Left cardiac atrium (tissue), 4 donors: ENCODE data around the gene THRB. TPM values are rescaled to one million over a fixed set of nuclear protein-coding genes. Genes with fewer than 3 reads are reported as not detected.

Experiments used
- ATAC-seq, 2 donors: fragments of 200-7000 bp; cut with Tn5 transposase; one replicate each; pipeline ENCODE4 v1.9.1; 2020; ENCODE audit warnings: mild to moderate bottlenecking in 2 of 2, moderate library complexity in 2 of 2
- DNase-seq: peaks from one replicate; pipeline ENCODE4 v3.0.0-alpha.2; 2020
- intact Hi-C, 2 donors: fragments of 100-400 bp; cut with DNase I; formaldehyde crosslinking; loops; one replicate each; pipeline versions ENCODE4 v1.14.1 to v1.15.1; 2022 to 2023
- total RNA-seq, 2 donors: library from RNA; stranded (reverse); fragmentation: NEBNext Ultra II Directional; extraction: Animal tissue kit (Norgen Biotek cat#: 25700); gene quantifications; one replicate each; pipeline ENCODE4 v1.2.1, GENCODE V29; 2021
- donor health status: DM: no; HTN: yes; CAD: no.
- donor health status: DM: no; HTN: yes; CAD: no; lungs with severe emphysema.
- donor health status: DM: yes; HTN: yes; CAD: no.
- donor health status: Dilated cardiomyopathy.

THRB gene
- total RNA-seq, 2 donors from 2014 or later = 8.3 to 15.4 TPM

DNA sequence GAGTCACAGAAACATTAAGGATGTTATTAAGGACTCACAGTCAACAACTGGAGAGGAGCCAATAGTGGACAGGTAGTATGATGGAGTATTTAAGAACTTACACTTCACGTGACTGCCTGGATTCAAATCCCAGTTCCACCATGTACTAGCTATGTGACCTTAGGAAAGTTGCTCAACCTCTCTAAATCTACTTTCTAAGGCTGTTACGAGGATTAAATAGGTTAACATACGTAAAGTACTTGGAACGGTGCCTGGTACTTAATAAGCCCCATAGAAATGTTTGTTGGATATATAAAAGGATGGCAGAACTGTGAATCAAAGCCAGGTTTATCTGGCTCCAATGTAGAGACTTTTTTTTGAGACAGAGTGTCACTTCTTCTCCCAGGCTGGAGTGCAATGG lies 24.4 kb downstream of the THRB start:
- ATAC-seq (no peak), DNase-seq (no peak)
- intact Hi-C loops = no loop called here

DNA sequence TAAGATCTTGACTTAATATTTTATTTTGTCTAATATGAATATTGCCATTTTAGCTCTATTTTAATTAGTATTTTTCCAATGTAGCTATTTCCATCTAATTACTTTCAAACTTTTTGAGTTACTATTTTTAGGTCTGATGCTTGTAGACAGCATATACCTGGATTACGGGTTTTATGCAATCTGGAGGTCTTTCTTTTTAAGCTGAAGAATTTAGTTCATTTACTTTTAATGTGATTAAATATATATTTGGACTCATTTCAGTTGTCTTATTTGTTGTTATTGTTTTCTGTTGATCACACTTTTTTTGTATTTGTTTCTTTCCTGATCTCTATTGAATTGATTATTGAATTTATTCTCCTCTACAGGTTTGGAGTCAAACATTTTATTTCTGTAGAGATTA lies 30.3 kb downstream of the THRB start:
- no peak for ATAC-seq
- intact Hi-C loops = no loop called here
- no peak for DNase-seq

DNA sequence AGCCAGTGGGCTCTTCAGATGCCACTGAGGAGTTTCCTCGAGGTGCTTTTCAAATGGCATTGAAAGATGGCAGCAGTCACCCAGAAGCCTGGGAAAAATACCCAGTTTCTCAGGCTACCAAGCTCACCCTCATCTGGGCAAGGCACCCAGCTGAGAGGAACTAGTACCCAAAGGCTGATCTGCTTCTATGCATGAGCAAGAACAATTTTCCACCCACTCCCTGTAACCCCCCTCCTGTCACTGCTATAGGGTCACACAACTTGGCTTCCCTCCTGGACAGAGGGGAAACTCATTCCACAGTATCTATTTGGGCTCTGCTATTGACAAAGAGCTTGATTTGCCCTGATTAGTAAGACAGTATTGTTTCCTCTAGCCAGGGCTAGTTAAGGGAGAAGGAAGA lies 31.9 kb downstream of the THRB start:
- intact Hi-C loops = no loop called here
- no peak for DNase-seq
- no peak for ATAC-seq

DNA sequence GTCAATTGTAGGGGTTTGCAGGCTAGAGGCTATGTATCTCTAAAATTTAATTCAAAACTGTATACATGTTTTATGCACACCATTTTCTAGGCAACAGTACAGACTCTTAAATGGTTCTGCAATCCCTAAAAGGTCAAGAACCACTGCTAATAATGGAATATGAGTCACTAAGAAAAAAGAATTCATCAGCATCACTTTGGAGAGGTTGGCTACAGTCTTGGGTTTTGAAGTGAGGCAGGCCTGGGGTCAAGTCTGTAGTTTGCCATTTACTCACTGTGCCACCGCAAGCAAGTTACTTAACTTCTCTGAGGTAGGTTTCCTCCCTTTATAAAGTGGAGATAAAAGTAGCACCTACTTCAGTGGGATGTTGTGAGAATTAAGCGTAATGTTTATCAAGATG lies 33.7 kb downstream of the THRB start:
- peak in 1 of 2 donors; percentile 70 for ATAC-seq
- intact Hi-C loops = no loop called here
- DNase-seq = no peak

DNA sequence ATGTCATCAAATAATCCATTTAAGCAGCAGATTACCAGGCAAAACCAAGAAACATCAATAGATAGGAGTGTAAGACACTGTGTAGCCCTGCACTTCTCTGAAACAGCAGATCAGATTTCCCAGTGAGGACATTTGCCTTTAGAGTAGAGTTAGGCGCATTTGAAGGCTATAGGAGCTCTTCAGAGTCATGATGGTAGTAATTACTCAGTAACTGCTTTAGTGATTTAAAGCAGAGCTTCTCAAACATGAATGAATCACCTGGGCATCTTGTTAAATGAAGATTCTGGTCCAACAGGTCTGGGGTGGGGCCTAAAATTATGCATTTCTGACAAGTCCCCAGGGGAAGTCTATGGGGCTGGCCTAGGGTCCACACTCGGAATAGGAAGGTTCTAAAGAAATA lies 36.9 kb downstream of the THRB start:
- intact Hi-C loops = no loop called here
- DNase-seq = no peak

DNA sequence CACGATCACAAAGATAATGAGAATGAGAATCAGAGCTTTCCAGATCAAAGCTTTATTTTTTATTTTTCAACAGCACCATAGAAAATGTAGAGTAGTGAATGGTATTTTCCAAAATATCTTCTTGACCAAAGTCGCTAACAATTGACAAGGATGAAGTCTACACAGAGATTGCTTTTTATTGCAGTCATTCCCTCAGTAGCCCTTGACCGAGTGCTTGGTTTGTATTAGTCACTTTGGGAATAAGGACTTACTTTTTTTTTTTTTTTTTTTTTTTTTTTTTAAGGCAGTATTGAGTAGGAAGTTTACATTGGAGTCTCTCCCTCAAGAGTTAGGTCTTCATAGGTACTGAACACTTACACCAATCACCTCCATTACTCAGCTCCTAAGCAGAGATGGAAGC lies 39.8 kb downstream of the THRB start:
- no peak for ATAC-seq
- DNase-seq = no peak
- intact Hi-C loops = no loop called here

More for the DNA sequence above, 36.9 kb downstream of the THRB start:
- no peak for ATAC-seq

DNA sequence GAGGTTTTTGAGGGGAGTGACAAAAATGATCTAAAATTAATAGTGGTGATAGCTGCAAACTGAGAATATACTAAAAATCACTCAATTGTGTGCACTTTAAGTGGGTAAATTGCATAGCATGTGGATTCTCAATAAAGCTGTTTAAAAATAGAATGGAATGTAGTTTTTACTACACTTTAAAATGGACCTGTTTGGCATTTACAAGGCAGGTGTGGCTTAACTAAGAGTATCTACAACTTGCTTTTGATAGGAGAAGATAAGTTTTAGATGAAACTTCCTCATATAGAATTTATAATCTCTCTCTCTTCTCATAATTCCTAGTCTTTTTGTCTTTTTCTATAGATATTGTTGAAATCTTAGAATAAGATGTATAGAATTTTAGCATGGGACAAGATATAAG lies 40.3 kb downstream of the THRB start:
- intact Hi-C loops = no loop called here
- ATAC-seq = no peak
- no peak for DNase-seq

DNA sequence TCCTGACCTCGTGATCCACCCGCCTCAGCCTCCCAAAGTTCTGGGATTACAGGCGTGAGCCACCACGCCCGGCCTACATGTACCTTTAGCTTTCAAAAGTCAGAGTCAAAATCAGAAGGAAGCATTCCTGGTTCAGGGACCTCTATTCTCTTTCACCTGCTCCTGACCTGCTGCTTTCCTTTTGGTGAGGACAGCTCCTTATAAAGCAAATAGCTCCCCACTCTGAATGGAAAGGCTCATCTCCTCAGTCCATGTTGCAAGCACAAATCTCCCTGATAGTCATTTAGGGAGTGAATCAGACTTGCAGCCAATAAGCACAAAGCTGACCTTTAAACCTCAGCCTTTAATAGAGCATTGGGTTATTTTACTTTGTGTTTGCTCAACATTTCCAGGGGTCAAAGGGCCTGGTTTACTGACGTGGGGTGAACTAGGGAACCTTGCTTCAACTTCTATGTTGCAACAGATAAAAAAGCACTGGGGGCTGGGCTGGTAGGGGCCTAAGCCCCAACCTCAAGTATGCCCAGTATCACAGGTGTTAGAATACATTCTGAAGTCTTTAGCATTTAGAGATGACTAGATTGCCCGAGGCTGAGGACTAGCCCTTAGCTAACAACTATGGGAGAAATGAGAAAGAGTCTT lies 43.1 kb downstream of the THRB start:
- DNase-seq = no peak
- ATAC-seq = peak; percentile 15 to 26
- intact Hi-C loops = no loop called here

DNA sequence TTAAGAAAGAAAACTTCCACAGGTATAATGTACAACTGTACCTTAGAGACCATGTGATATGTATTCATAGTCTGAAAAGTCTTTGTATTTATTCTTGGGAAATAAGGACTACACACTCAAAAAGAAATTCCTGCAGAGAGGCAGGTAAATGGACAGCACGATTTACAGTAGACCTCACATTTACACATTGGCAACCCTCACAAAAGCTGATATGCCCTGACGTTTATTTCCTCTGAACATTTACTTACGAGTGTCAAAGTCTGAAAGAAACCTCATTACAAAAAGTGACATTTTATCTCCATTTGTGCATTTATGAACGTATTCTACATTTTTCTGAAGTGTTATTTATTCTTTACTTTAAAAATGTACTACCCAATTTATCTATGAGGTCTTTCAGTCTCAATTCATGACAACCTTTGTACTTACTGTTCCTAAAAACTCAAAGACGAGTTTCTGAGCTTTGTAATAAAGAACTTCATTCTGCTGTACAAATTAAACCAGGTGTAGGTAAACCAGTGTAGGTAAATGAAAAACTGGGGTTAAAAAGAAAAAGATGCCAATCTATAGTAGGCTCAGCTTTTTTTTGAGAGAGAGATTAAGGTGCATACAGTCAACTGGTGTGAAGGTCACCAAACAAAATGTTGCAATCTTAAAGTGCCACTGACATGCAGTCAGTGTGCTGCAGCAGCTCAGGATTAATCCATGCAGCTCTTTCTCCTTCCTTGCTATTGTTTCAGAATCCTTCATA lies 44.3 kb downstream of the THRB start:
- ATAC-seq (no peak), DNase-seq (no peak)
- intact Hi-C loops = no loop called here

DNA sequence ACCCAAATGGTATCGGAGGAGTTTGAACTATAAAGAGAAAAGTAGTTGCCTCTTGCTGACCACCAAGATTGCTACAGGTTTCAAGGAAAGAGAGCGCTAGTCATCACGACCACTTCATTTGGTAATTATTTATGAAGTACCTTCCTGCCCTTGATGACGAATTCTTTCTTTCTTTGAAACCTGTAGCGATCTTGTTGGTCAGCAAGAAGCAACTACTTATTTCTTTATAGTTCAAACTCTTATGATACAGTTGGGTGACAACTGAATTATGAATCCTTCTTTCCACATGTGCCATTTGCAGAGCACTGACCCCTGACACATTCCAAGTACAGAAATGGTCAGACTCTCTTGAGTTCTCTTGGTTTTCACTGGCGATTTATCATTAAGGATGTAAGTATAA lies 46.8 kb downstream of the THRB start:
- ATAC-seq = no peak
- intact Hi-C loops = no loop called here

DNA sequence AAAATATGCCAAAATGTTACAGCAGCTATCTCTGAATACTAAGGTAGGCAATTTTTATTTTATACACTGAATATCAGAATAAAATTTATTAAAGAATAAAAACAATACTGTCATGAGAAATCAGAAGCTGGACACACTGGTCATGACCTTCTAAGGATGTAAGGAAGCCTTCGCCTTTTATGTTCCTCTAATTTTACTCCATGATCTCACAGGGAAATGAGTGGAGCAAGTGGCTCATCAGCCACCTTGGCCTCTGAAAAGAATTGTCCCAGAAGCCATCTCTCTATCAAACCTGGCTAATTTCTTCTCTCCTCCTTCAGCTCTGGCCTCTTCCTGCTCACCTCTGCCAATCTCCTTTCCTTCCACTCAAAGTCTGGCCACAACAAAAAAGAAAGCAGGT lies 48.6 kb downstream of the THRB start:
- ATAC-seq (no peak), DNase-seq (no peak)
- intact Hi-C loops = no loop called here

More for the DNA sequence above, 46.8 kb downstream of the THRB start:
- DNase-seq = no peak

DNA sequence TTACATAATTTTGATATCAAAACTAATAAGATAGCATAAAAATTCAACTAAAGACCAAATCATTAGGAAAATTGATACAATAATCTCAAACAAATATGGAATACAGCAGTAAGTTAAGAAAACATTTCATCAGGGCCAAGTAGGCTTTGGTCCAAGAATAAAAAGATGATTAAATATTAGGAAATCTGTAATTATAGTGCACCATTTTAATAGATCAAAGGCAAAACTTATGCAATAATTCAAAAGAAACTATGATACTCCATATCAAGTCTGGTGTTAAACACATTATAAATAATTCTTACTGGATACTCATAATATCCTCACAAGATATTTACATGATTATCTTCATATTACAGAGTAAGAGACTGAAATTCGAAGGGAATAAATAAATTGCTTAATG lies 51.2 kb downstream of the THRB start:
- intact Hi-C loops = no loop called here

DNA sequence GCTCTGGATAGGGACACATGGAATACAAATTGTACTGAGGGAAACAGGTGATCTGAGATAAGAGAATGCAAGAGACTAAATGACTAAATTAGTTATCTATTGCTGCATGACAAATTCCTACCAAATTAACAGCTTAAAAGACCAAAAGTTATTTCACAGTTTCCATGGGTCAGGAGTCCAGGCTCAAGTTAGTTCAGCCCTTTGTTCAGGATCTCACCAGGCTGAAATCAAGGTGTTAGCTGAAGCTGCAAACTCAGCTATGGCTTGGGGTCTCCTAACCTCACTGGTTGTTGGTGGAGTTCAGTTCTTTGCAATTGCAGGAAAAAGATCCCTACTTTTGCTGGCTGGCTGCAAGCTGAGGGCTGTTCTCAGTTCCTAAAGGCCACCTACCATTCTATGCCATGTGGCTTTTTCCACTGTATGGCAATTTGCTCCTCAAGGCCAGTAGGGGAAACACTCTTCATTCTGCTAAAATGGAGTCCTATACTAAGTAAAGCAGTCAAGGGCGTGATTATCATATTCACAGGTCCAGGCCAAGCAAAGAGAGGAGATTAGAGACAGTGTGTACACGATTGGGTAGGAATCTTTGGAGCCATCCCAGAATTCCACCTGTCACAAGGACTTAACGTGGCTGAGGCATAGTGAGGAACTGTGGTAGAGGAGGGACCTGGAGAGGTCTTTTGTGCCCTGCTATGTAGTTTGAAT lies 53.7 kb downstream of the THRB start:
- DNase-seq (no peak), ATAC-seq (no peak)

More for the DNA sequence above, 51.2 kb downstream of the THRB start:
- no peak for ATAC-seq
- no peak for DNase-seq

DNA sequence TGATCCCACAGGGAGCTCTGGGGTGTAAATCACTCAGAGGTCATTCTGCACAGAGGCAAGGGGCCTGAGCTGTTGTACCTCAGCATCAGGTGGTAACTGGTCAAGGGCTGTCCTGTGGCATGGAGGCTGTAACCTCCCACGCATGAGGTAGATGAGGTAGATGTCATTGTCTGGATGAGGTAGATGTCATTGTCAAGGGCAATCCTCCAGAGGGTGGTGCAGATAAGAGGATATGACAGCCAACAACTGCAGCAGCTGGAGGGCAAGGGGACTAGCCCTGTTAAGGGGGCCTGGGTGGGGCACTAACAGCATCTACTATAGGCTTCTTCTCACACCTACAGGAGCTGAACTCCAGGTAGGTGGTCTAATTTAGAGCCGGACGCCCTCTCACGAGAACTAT lies 55.6 kb downstream of the THRB start:
- intact Hi-C loops = no loop called here
- DNase-seq (no peak), ATAC-seq (no peak)

More for the DNA sequence above, 53.7 kb downstream of the THRB start:
- intact Hi-C loops = no loop called here

DNA sequence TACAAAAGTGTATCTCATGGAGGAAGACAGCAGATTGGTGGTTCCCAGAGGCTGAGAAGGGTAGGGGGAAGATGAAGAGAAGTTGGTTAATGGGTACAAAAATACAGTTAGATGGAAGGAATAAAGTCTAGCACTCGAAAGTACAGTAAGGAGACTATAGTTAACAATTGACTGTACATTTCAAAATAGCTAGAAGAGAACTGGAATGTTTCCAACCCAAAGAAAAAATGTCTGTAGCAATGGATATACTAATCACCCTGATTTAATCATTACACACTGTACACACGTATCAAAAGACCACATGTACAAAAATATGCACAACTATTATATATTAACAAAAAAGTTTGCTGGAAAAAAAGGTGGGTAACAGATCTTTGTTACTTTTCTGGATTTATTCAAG lies 57.3 kb downstream of the THRB start:
- intact Hi-C loops = no loop called here
- DNase-seq = no peak
- ATAC-seq = no peak

DNA sequence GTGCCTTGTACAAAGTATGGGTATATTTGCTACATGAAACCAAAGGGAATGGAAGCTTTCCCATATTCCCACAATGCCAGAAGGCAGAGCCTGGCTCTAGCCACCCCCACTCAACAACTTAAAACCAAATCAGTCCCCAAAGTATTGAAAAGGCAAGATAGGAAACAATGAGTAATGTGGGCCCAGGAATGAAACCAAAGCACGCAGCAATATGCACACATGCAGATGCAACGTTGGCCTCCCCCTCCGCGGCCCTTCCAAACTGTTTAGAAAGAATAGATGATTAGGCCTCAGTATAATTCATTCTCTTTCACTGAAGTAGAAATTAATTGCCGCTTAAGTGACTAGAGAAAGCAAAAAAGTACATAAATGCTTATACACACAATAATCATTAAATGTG lies 59.1 kb downstream of the THRB start:
- no peak for ATAC-seq
- intact Hi-C loops = no loop called here
- no peak for DNase-seq

DNA sequence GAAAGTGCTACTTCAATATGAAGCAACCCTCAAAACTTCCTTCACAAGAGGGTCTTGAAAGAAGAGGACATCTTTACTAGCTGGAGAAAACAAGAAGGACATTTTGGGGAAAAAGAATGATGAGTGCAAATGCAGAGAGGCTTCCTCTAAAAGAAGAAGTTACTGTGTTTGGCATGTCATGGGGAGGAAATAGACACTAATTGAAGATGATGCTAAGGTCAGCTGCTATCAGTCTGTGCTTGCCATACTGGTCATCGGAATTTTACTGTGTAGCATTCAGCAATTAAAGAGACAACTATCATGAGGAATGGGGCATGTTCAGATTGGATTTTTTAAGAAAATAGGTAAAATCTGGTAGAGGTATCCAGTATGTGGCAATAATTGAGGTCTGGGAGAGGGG lies 60.0 kb downstream of the THRB start:
- no peak for DNase-seq
- intact Hi-C loops = no loop called here
- ATAC-seq = no peak

DNA sequence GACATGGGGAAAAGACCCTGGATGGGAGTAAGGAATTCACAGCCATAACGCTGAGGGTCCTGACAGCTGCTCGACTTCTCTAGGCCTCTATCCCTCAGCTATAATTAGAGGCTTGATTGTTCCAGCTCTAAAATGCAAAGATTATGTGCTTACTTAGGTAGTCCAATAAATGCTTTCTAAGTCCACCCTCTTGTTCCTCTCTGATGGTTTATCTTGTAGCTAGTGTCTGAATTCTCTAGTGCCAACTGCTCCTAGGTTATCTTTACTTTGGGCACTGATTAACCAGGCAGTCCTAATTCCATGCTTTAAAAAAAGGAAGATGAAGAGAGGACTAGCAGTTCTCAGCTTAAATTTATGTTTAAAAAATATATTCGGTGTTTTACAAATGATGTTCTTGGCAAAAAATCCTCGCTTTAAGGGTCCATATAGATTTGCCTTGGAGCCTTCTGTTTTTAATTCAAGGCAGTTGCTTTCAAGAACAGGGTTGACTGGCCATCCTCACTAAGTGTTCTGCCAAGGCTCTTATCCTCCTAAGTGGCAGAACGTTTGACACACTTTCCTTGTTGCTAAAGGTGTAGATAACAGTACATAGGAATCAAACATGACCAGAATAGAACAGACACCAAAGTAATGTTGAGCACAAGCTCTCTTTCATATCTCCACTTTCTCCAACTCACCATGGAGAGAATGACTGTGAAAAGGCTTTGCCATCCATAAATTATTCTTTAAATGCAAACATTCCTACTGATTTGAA lies 60.6 kb downstream of the THRB start:
- intact Hi-C loops = no loop called here
- DNase-seq (no peak), ATAC-seq (peak; percentile 83 to 90)

DNA sequence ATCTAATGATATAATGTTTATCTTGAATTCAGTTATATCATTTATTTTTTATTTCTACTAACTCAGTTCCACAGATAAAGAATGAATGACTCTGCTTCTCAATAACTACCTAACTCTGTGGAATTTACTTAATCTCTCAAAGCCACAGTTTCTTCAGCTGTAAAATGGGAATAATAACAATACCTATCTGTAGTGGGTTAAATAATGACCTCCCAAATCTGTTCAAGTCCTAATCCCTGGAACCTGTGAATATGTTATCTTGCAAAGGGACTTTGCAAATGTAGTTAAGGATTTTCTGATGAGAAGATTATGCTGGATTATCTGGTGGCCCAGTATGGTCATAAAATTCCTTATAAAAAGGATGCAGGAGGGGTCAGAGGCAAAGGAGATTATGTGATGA lies 61.7 kb downstream of the THRB start:
- no peak for ATAC-seq
- DNase-seq = no peak
- intact Hi-C loops = no loop called here

DNA sequence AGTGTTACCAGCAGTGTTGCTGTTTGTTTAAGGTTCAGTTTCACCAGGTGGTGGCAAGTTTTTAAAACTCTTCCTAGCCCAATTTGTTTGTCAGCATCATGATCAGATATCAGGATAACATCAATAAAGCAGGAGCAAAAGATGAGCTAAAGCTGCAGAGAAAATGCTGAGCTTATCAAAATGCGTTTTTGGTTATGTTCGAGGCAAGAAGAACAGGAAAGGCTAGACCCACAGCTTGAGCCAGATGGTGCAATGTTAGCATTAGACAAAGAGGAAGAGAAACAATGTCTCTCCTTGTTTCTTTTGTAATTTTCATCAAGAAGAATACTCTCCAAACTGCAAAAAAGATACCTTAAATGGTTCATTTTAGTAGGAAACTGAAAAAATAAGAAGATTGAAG lies 66.2 kb downstream of the THRB start:
- intact Hi-C loops = no loop called here
- ATAC-seq = no peak
- DNase-seq = no peak
